Measurements from ENCODE around the gene HCAR3.
"Not testable (repeated sequence)": the region's sequence is repeated elsewhere in the genome, so short reads cannot be mapped to it uniquely, and the experiment has no call there.

Gene HCAR3

GRCh38 chr12:122716658-122717057 is at the start of gene HCAR3:
TSS of gene HCAR3 (minus strand) at chr12:122716811. CDS start at chr12:122716737, 74 bp downstream.
- in situ Hi-C loops (cut with HindIII; ENCODE audit: low pct_unique_long_range_greater_than_20kb, low sequenced_read_pairs); DNase-seq (ENCODE audit: low read depth in 1 of 2, low spot score in 1 of 2): not testable (repeated sequence)

DNA sequence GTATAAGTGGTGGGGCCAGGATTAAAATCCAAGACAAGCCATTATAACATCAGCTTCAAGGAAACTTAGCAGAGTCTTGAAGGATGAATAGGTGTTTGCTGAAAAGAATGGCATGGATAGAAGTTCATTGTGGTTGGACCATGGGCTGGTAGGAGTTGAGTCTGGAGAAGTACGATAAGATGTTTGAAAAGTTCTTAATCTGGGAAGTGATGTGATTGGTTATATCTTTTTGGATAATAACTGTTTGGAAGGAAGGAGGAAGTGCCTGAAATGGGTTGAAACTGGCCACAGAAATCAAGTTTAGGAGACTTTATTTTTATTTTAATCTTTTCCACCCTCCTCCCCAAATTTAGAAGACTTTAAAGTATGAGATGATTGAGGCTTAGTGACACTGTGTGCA is 41.0 kb upstream of the HCAR3 start:
- in situ Hi-C loops (cut with HindIII; ENCODE audit: low pct_unique_long_range_greater_than_20kb, low sequenced_read_pairs): no loop called here
- no peak for TF ChIP-seq JUND (IDR thresholded peaks at IDR 0.05; ENCODE audit: low read depth)
- DNase-seq (ENCODE audit: low read depth in 1 of 2, low spot score in 1 of 2): no peak

GRCh38 chr12:122754790-122755189 is 38.2 kb upstream of the HCAR3 start:
- no peak for DNase-seq (ENCODE audit: low read depth in 1 of 2, low spot score in 1 of 2)
- in situ Hi-C loops (cut with HindIII; ENCODE audit: low pct_unique_long_range_greater_than_20kb, low sequenced_read_pairs): no loop called here
- TF ChIP-seq JUND (IDR thresholded peaks at IDR 0.05; ENCODE audit: low read depth): no peak

DNA sequence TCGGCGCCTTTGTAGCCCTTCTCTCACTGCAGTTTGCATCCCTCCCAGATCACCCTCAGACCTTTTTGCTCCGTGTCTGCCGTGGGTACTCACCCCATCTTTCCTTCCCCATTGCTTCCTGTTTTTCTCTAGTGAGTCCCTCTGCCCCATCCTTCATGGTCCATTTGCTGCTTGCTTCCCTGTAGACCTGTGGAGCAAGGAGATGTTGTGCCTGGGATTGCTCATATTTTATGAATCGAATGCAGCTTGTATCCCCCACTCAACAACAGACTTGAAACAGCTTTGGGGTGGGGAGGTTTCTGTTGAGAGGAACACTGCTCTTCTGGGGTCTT is 36.7 kb upstream of the HCAR3 start:
- no peak for DNase-seq (ENCODE audit: low read depth in 1 of 2, low spot score in 1 of 2)
- in situ Hi-C loops (cut with HindIII; ENCODE audit: low pct_unique_long_range_greater_than_20kb, low sequenced_read_pairs): no loop called here
- no peak for TF ChIP-seq JUND (IDR thresholded peaks at IDR 0.05; ENCODE audit: low read depth)

DNA sequence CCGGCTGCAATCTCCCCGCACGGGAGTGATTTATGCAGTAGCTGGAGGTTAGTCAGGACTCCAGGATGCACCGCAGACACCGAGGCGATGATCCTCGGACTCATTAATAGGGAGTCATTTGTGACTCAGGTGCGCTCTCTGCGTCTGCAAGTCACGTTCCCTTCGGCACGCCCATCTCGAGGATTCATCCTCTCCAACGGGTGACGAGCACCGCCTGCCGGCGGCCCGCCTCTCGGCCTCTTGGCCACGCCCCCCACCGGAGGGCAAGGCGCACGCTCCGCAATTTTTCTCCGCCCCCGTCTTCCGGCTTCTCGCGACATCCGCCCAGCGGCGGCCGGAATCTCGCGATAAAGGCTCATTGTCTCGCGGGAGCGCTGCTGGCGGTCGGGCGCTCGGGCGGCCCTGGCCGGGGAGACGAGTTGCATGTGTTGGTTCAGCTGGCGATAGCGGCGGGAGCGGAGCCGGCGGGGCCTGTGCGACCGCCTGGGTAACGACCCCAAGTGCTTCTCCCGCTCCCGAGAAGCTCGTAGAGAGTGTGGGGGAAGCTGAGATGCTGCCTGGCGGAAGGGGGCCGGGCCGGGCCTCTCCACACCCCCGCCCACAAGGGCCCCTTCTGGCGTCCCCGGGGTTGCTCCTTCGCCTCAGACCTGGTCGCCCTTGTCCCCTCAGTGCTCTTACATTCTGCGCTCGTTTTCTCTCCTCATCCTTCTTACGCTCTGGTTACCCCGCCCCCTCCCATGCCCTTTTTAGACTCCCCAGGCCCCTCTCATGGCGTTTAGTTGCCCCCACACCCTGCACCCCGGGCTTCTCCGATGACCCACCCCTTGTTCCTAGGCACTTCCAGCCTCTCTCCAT is 36.1 kb upstream of the HCAR3 start, which contains the start of gene DENR:
DENR (plus strand) TSS at position 361 of the 855 bp plus-strand sequence. CDS start 878 bp downstream, outside the sequence.
- in situ Hi-C loops (cut with HindIII; ENCODE audit: low pct_unique_long_range_greater_than_20kb, low sequenced_read_pairs): no loop called here
- no peak for TF ChIP-seq JUND (IDR thresholded peaks at IDR 0.05; ENCODE audit: low read depth)
- peak; percentile 90 to 99 for DNase-seq (ENCODE audit: low read depth in 1 of 2, low spot score in 1 of 2)

- in situ Hi-C loops (cut with HindIII; ENCODE audit: low pct_unique_long_range_greater_than_20kb, low sequenced_read_pairs); DNase-seq (ENCODE audit: low read depth in 1 of 2, low spot score in 1 of 2): not testable (repeated sequence)
Measured at GRCh38 chr12:122750781-122751515, 34.3 kb upstream of the HCAR3 start.

DNA sequence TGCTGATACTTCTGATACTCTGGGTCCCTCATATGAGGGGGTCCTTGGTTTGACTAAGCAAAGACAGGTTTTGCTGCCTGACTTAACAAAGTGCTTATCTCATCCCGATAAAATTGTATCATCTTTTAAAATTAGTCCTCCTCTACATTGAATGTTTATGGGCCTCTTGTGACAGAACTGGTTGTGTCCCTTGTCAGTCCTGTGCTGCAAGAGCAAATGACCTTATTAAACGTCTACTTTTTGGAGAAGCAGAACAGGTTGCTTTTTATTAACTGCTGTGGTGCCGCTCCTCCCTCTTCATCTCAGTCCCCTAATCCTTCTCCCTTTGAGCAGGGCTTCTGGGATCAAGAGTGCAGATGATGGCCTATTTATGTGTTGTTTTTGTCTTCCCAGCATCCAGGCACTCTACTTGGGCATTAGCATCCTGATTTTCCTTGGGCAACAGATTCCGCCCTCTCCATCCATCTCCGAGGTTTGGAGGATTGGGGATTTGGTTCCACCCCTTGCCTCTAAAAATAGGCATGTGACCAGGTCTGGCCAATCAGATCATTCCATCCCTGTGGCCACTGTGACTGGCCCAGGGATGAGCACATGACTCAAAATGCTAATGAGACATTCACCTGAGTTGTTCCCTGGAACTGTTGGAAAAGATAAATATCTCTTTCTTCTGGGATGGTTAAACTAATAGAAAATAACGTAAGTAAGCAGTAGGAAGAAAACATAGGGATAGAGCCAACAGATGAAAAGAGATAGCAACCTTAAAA is 33.1 kb upstream of the HCAR3 start:
- in situ Hi-C loops (cut with HindIII; ENCODE audit: low pct_unique_long_range_greater_than_20kb, low sequenced_read_pairs): no loop called here
- DNase-seq (ENCODE audit: low read depth in 1 of 2, low spot score in 1 of 2): peak; percentile 88 to 99
- TF ChIP-seq JUND (IDR thresholded peaks at IDR 0.05; ENCODE audit: low read depth): peak; percentile 53; the same call in 1 of the 2 replicates

GRCh38 chr12:122747224-122748135 is 30.9 kb upstream of the HCAR3 start:
- TF ChIP-seq JUND (IDR thresholded peaks at IDR 0.05; ENCODE audit: low read depth): no peak
- DNase-seq (ENCODE audit: low read depth in 1 of 2, low spot score in 1 of 2): no peak
- in situ Hi-C loops (cut with HindIII; ENCODE audit: low pct_unique_long_range_greater_than_20kb, low sequenced_read_pairs): no loop called here

GRCh38 chr12:122743895-122744525 is 27.4 kb upstream of the HCAR3 start:
- in situ Hi-C loops (cut with HindIII; ENCODE audit: low pct_unique_long_range_greater_than_20kb, low sequenced_read_pairs): no loop called here
- no peak for DNase-seq (ENCODE audit: low read depth in 1 of 2, low spot score in 1 of 2)
- no peak for TF ChIP-seq JUND (IDR thresholded peaks at IDR 0.05; ENCODE audit: low read depth)

GRCh38 chr12:122740351-122740750 is 23.7 kb upstream of the HCAR3 start:
- in situ Hi-C loops (cut with HindIII; ENCODE audit: low pct_unique_long_range_greater_than_20kb, low sequenced_read_pairs): no loop called here
- TF ChIP-seq JUND (IDR thresholded peaks at IDR 0.05; ENCODE audit: low read depth): no peak
- DNase-seq (ENCODE audit: low read depth in 1 of 2, low spot score in 1 of 2): no peak

DNA sequence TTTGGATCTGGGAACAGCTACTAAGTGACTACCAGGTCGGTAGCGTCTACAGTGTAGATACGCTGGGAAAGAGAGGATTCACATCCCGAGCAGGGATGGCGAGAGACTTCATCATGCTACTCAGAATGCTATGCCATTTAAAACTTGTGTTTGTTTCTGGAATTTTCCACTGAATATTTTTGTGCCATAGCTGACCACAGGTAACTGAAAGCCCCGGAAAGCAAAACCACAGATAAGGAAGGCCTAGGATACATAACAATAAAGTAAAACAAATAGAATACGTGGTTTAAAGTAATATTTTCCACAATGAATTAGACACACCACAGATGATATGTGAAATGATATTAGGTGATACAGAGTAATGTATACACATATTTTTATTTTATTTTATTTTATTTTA is 22.0 kb upstream of the HCAR3 start:
- in situ Hi-C loops (cut with HindIII; ENCODE audit: low pct_unique_long_range_greater_than_20kb, low sequenced_read_pairs): no loop called here
- TF ChIP-seq JUND (IDR thresholded peaks at IDR 0.05; ENCODE audit: low read depth): no peak
- DNase-seq (ENCODE audit: low read depth in 1 of 2, low spot score in 1 of 2): no peak

Data from T47D (cell line).